GM12892 (cell line): ENCODE measurements around the gene ST7.

Experiments used
- POLR2A ChIP-seq: IDR thresholded peaks from 2 replicates; pipeline ENCODE4 v1.6.1; 2011; ENCODE audit warnings: low read depth, low read length, control low read depth
- POLR2AphosphoS5 ChIP-seq: IDR thresholded peaks from 2 replicates; pipeline ENCODE4 v1.6.1; 2011; ENCODE audit warnings: low read depth, low read length, control low read depth

DNA sequence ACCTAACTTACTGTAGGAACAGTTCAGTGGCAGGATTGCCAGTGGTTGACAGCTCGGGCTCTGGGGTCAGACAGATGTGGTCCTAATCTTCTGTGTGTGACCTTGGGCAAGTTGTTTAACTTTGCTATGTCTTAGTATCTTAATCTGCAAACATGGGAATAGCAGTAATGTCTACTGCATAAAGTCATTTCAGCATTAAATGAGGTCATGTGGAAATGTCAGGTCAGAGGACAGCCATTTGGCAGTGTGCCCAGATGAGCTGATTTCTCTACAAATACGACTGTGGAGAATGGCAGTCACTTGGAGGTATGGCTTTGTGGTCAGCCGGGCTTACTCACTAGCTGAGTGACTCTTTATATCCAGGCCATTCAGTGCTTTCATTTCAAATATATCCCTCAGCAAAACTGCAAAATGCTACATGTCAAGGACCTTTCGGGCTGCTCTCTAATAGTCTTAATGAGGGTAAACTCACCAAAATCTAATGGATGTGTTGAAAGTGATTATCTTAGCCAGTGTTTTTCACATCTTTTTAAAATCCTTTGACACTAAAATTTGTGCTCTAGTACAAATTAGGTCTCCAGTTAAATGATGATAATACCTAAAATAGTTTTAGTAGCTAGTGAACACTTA lies 171.4 kb downstream of the ST7 start:
- TF ChIP-seq POLR2AphosphoS5 (no peak), POLR2A (no peak)
